ENCODE results near the gene CRYBA2.

CRYBA2 gene

GRCh38 chr2:218952160-218952559, 41.1 kb downstream of the CRYBA2 start:
- no peak for DNase-seq

GRCh38 chr2:218946621-218947020, 46.6 kb downstream of the CRYBA2 start:
- no peak for DNase-seq

- DNase-seq = no peak
These were observed 48.3 kb downstream of the CRYBA2 start for GRCh38 chr2:218944759-218945404.

All from activated naive CD4-positive, alpha-beta T cell treated with Interleukin-2 at 50 U/mL for 16 hours (primary cell).